IPS-NIHi11 (cell line): ENCODE data around the gene SCFD2.

Experiments
- DNase-seq: peaks from one replicate; pipeline ENCODE4 v3.0.0; 2012; ENCODE audit warnings: mixed read lengths, low spot score

SCFD2 gene

GRCh38 chr4:52919461-52919860 lies 446.4 kb downstream of the SCFD2 start:
- no peak for DNase-seq

GRCh38 chr4:52917817-52918216 lies 448.0 kb downstream of the SCFD2 start:
- no peak for DNase-seq

- no peak for DNase-seq
Measured at GRCh38 chr4:52915730-52916300, 450.0 kb downstream of the SCFD2 start.

- no peak for DNase-seq
Measured at GRCh38 chr4:52915191-52915590, 450.7 kb downstream of the SCFD2 start.

- no peak for DNase-seq
Measured at GRCh38 chr4:52914051-52914605, 451.7 kb downstream of the SCFD2 start.

- DNase-seq, result no peak
Measured at GRCh38 chr4:52912608-52913007, 453.3 kb downstream of the SCFD2 start.

- peak; percentile 82 for DNase-seq
Measured at GRCh38 chr4:52911684-52912294, 454.1 kb downstream of the SCFD2 start.

GRCh38 chr4:52910115-52910514 lies 455.7 kb downstream of the SCFD2 start:
- no peak for DNase-seq

GRCh38 chr4:52907510-52907909 lies 458.4 kb downstream of the SCFD2 start:
- DNase-seq, result no peak

- no peak for DNase-seq
Measured at GRCh38 chr4:52904421-52904820, 461.4 kb downstream of the SCFD2 start.

- DNase-seq, result no peak
Measured at GRCh38 chr4:52903273-52903672, 462.6 kb downstream of the SCFD2 start.

GRCh38 chr4:52894443-52894842 lies 471.4 kb downstream of the SCFD2 start:
- no peak for DNase-seq

GRCh38 chr4:52892880-52893279 lies 473.0 kb downstream of the SCFD2 start:
- no peak for DNase-seq

GRCh38 chr4:52891743-52892142 lies 474.1 kb downstream of the SCFD2 start:
- DNase-seq, result no peak

- DNase-seq, result no peak
Measured at GRCh38 chr4:52890521-52890791, 475.4 kb downstream of the SCFD2 start.

GRCh38 chr4:52889778-52890520 lies 475.9 kb downstream of the SCFD2 start:
- no peak for DNase-seq

GRCh38 chr4:52889354-52889753 lies 476.5 kb downstream of the SCFD2 start:
- DNase-seq, result no peak

GRCh38 chr4:52884994-52885393 lies 480.9 kb downstream of the SCFD2 start:
- DNase-seq, result no peak

GRCh38 chr4:52883707-52884669 lies 481.9 kb downstream of the SCFD2 start:
- DNase-seq, result no peak

- DNase-seq, result peak; percentile 30
Measured at GRCh38 chr4:52883183-52883621, 482.7 kb downstream of the SCFD2 start.

GRCh38 chr4:52880994-52881393 lies 484.9 kb downstream of the SCFD2 start:
- no peak for DNase-seq

- no peak for DNase-seq
Measured at GRCh38 chr4:52879471-52879870, 486.4 kb downstream of the SCFD2 start.
